HCT116 (cell line): Measurements from ENCODE around the gene TMEM174. TPM values are rescaled to one million over a fixed set of nuclear protein-coding genes. Genes with fewer than 3 reads are reported as not detected.

Source experiments
- ATAC-seq: fragments of 200-7000 bp; cut with Tn5 transposase; 2 replicates; pipeline ENCODE4 v1.9.1; 2020; ENCODE audit warnings: mild to moderate bottlenecking, moderate library complexity
- BruUV-seq: library from RNA; stranded (reverse); fragments of 400-500 nt; replicated peaks from 2 replicates; lab custom pipeline; 2021; lab: Mats Ljungman, UMichigan
- CTCF ChIA-PET: fragments of 300-600 bp; sonication (Branson Sonifier 250); formaldehyde crosslinking; loops from one replicate; lab custom pipeline; 2021; ENCODE audit warnings: antibody characterized with exemption; lab: Charles Lee
- POLR2A ChIA-PET: fragments of 300-600, 350-600 bp; sonication (Branson Sonifier 250); formaldehyde crosslinking; loops from one replicate; lab custom pipeline; 2021; ENCODE audit warnings: antibody characterized with exemption; lab: Charles Lee
- RAD21 ChIA-PET, 2 experiments: fragments of 300-600 bp; sonication (Branson Sonifier 250); formaldehyde crosslinking; loops; one replicate each; lab custom pipeline; 2023; ENCODE audit warnings: low total read pairs in 2 of 2; ENCODE audit not compliant: uncharacterized antibody in 2 of 2, unreplicated experiment in 2 of 2, low non-redundant PET in 1 of 2; lab: Charles Lee
- DNase-seq: peaks from one replicate; pipeline ENCODE4 v3.0.0-alpha.2; 2010; ENCODE audit warnings: low read depth, low spot score
- H2AFZ ChIP-seq: fragments of 200-600 bp; shearing (Covaris generic), sonication (generic); 2 replicates; pipeline ENCODE4 v1.6.1; 2017; ENCODE audit warnings: low read depth, mixed run types, mixed read lengths, antibody characterized with exemption, low read length; ENCODE audit not compliant: poor library complexity, severe bottlenecking
- H3K27ac ChIP-seq: 2 replicates; pipeline ENCODE4 v1.5.1; 2012; ENCODE audit warnings: low read depth, low read length
- H3K27me3 ChIP-seq: fragments of 200-600 bp; sonication (generic); 2 replicates; pipeline ENCODE4 v1.6.1; 2016; ENCODE audit warnings: mixed run types, low read length, mixed read lengths; ENCODE audit not compliant: insufficient read depth
- H3K36me3 ChIP-seq, 2 experiments: fragments of 200-500 bp in 1 of 2; fragments of 200-600 bp in 1 of 2; sonication (Bioruptor generic) in 1 of 2; sonication (generic) in 1 of 2; 2 replicates each; pipeline versions ENCODE4 v1.5.1 to v1.6.1; 2014 to 2016; ENCODE audit warnings: low read length in 2 of 2, inconsistent platforms in 1 of 2, mixed read lengths in 1 of 2, mixed run types in 1 of 2; ENCODE audit not compliant: insufficient read depth in 2 of 2, control insufficient read depth in 1 of 2
- H3K4me1 ChIP-seq, 2 experiments: fragments of 200-600 bp in 1 of 2; sonication (generic) in 1 of 2; 2 replicates each; pipeline versions ENCODE4 v1.5.1 to v1.6.1; 2012 to 2017; ENCODE audit warnings: low read length in 2 of 2, inconsistent platforms in 1 of 2, mild to moderate bottlenecking in 1 of 2, mixed read lengths in 1 of 2, mixed run types in 1 of 2, moderate library complexity in 1 of 2; ENCODE audit not compliant: insufficient read depth in 2 of 2, control insufficient read depth in 1 of 2
- H3K4me2 ChIP-seq: fragments of 200-600 bp; sonication (generic); 2 replicates; pipeline ENCODE4 v1.6.1; 2017; ENCODE audit warnings: mixed run types, low read length, mixed read lengths
- H3K4me3 ChIP-seq, 2 experiments: fragments of 200-600 bp in 1 of 2; sonication (generic) in 1 of 2; replicated peaks in 1 of 2; 2 replicates each; pipeline ENCODE4 v1.5.1; 2011 to 2016; ENCODE audit warnings: low read length in 2 of 2, control low read depth in 1 of 2, low read depth in 1 of 2, mild to moderate bottlenecking in 1 of 2, mixed read lengths in 1 of 2, mixed run types in 1 of 2
- H3K79me2 ChIP-seq: fragments of 200-600 bp; sonication (generic); 2 replicates; pipeline ENCODE4 v1.6.1; 2017; ENCODE audit warnings: mild to moderate bottlenecking, mixed run types, low read length, moderate library complexity, mixed read lengths; ENCODE audit not compliant: insufficient read depth
- H3K9ac ChIP-seq: fragments of 200-600 bp; sonication (generic); 2 replicates; pipeline ENCODE4 v1.6.1; 2016; ENCODE audit warnings: low read length, mixed read lengths
- H3K9me2 ChIP-seq: fragments of 200-600 bp; sonication (generic), shearing (Covaris generic); 2 replicates; pipeline ENCODE4 v1.6.1; 2017; ENCODE audit warnings: mixed run types, mild to moderate bottlenecking, moderate library complexity; ENCODE audit not compliant: insufficient read depth
- H3K9me3 ChIP-seq, 2 experiments: fragments of 200-500 bp in 1 of 2; fragments of 200-600 bp in 1 of 2; sonication (Bioruptor generic) in 1 of 2; sonication (generic) in 1 of 2; 2 replicates each; pipeline ENCODE4 v1.6.1; 2014 to 2017; ENCODE audit warnings: low read length in 2 of 2, mixed read lengths in 2 of 2, inconsistent platforms in 1 of 2, low read depth in 1 of 2, mild to moderate bottlenecking in 1 of 2, mixed run types in 1 of 2, moderate library complexity in 1 of 2; ENCODE audit not compliant: control insufficient read depth in 1 of 2, insufficient read depth in 1 of 2
- H4K20me1 ChIP-seq: fragments of 200-600 bp; sonication (generic), shearing (Covaris generic); 2 replicates; pipeline ENCODE4 v1.6.1; 2017; ENCODE audit warnings: mixed run types, mild to moderate bottlenecking, moderate library complexity; ENCODE audit not compliant: insufficient read depth
- CEBPB ChIP-seq: IDR thresholded peaks from 2 replicates; pipeline ENCODE4 v1.6.1; 2012; ENCODE audit warnings: low read depth
- CTCF ChIP-seq, 3 experiments: fragments of 200-600 bp in 1 of 3; sonication (generic) in 1 of 3; IDR thresholded peaks in 2 of 3; conservative IDR thresholded peaks in 1 of 3; 2 replicates each; pipeline ENCODE4 v1.5.1; 2012 to 2017; ENCODE audit warnings: low read depth in 2 of 3, low read length in 2 of 3, antibody characterized with exemption in 1 of 3, borderline replicate concordance in 1 of 3, control low read depth in 1 of 3, mild to moderate bottlenecking in 1 of 3, mixed read lengths in 1 of 3, mixed run types in 1 of 3, moderate library complexity in 1 of 3; ENCODE audit not compliant: insufficient read depth in 1 of 3
- EGR1 ChIP-seq: IDR thresholded peaks from 2 replicates; pipeline ENCODE4 v1.6.1; 2012; ENCODE audit warnings: low read depth
- ELF1 ChIP-seq: IDR thresholded peaks from 2 replicates; pipeline ENCODE4 v1.6.1; 2012; ENCODE audit warnings: low read depth, borderline replicate concordance
- EZH2 ChIP-seq: fragments of 200-600 bp; sonication (generic); IDR thresholded peaks from 2 replicates; pipeline ENCODE4 v1.6.1; 2017; ENCODE audit warnings: antibody characterized with exemption, mixed run types
- EZH2phosphoT487 ChIP-seq: fragments of 200-600 bp; IDR thresholded peaks from 2 replicates; pipeline ENCODE4 v1.6.1; 2018; ENCODE audit warnings: antibody characterized with exemption, borderline replicate concordance
- JUND ChIP-seq: IDR thresholded peaks from 2 replicates; pipeline ENCODE4 v1.6.1; 2012
- POLR2A ChIP-seq: IDR thresholded peaks from 2 replicates; pipeline ENCODE4 v1.7.0; 2011; ENCODE audit warnings: borderline replicate concordance; ENCODE audit not compliant: insufficient read depth, insufficient read length; ENCODE audit errors: extremely low read depth
- POLR2AphosphoS5 ChIP-seq: IDR thresholded peaks from 2 replicates; pipeline ENCODE4 v1.6.1; 2011; ENCODE audit warnings: mild to moderate bottlenecking, low read depth, low read length, moderate library complexity
- RAD21 ChIP-seq: IDR thresholded peaks from 2 replicates; pipeline ENCODE4 v1.6.1; 2012; ENCODE audit warnings: low read depth, mild to moderate bottlenecking
- SIN3A ChIP-seq: IDR thresholded peaks from 2 replicates; pipeline ENCODE4 v1.6.1; 2012; ENCODE audit warnings: low read depth
- SRF ChIP-seq: IDR thresholded peaks from 2 replicates; pipeline ENCODE4 v1.6.1; 2012; ENCODE audit warnings: low read depth
- TCF7L2 ChIP-seq: IDR thresholded peaks from 2 replicates; pipeline ENCODE4 v1.7.0; 2011; ENCODE audit warnings: borderline replicate concordance, inconsistent platforms; ENCODE audit not compliant: insufficient read depth, insufficient read length; ENCODE audit errors: extremely low read depth
- YY1 ChIP-seq: IDR thresholded peaks from 2 replicates; pipeline ENCODE4 v1.6.1; 2011; ENCODE audit warnings: low read length, low read depth, moderate library complexity, mild to moderate bottlenecking; ENCODE audit not compliant: insufficient replicate concordance; ENCODE audit errors: extremely low read depth
- ZBTB33 ChIP-seq: IDR thresholded peaks from 2 replicates; pipeline ENCODE4 v1.6.1; 2011; ENCODE audit warnings: mild to moderate bottlenecking, low read length, moderate library complexity; ENCODE audit not compliant: insufficient replicate concordance; ENCODE audit errors: extremely low read depth
- ZFX ChIP-seq: fragments of 450-650 bp; IDR thresholded peaks from 2 replicates; pipeline ENCODE4 v1.6.1; 2017
- ZNF274 ChIP-seq: fragments of 200-500 bp; sonication (Bioruptor generic); IDR thresholded peaks from 2 replicates; pipeline ENCODE4 v1.6.1; 2014; ENCODE audit warnings: mild to moderate bottlenecking, low read depth, low read length, inconsistent platforms
- intact Hi-C: fragments of 100-400 bp; cut with micrococcal nuclease; formaldehyde crosslinking; loops from 2 replicates; pipeline ENCODE4 v1.10.0; 2022
- total RNA-seq: library from RNA; stranded (reverse); gene quantifications from one replicate; pipeline ENCODE4 v1.2.1, GENCODE V29; 2021; ENCODE audit not compliant: unreplicated experiment
- TF ChIP-seq, protein P1 (sequence below): IDR thresholded peaks from 2 replicates; pipeline ENCODE4 v1.6.1; 2012; ENCODE audit warnings: low read depth
- TF ChIP-seq, protein P2 (sequence below): IDR thresholded peaks from 2 replicates; pipeline ENCODE4 v1.6.1; 2012

The TMEM174 gene
- total RNA-seq, 1 experiment from 2014 or later, result not detected

DNA sequence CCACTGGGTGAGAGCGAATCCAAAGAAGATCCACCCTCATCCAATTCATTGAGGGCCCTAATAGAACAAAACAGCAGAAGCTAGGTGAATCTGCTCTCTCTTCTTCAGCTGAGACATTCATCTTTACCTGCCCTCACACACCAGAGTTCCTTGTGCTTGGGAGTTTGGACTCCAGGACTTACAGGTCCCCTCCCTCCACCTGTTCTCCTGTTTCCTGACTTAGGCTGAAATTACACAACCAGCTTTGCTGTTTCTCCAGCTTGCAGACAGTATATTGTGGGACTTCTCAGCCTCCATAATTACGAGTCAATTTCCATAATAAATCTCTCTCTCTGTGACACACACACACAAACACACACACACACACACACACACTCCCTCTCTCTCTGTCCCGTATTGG lies 33.5 kb upstream of the TMEM174 start:
- no peak overlapping the region for H3K4me3 ChIP-seq
- H3K4me2 ChIP-seq, result no peak overlapping the region
- RAD21 ChIA-PET, result no interaction called here
- no peak overlapping the region for H3K9ac ChIP-seq
- intact Hi-C loops, result loop anchor here (5.0 kb wide), 1 partner anchor 313 kb away; no protein-coding TSS in a partner anchor
- no peak for TF ChIP-seq ZBTB33
- no peak for TF ChIP-seq RAD21
- no peak for TF ChIP-seq POLR2A
- no peak for TF ChIP-seq TCF7L2
- TF ChIP-seq, protein P1, sequence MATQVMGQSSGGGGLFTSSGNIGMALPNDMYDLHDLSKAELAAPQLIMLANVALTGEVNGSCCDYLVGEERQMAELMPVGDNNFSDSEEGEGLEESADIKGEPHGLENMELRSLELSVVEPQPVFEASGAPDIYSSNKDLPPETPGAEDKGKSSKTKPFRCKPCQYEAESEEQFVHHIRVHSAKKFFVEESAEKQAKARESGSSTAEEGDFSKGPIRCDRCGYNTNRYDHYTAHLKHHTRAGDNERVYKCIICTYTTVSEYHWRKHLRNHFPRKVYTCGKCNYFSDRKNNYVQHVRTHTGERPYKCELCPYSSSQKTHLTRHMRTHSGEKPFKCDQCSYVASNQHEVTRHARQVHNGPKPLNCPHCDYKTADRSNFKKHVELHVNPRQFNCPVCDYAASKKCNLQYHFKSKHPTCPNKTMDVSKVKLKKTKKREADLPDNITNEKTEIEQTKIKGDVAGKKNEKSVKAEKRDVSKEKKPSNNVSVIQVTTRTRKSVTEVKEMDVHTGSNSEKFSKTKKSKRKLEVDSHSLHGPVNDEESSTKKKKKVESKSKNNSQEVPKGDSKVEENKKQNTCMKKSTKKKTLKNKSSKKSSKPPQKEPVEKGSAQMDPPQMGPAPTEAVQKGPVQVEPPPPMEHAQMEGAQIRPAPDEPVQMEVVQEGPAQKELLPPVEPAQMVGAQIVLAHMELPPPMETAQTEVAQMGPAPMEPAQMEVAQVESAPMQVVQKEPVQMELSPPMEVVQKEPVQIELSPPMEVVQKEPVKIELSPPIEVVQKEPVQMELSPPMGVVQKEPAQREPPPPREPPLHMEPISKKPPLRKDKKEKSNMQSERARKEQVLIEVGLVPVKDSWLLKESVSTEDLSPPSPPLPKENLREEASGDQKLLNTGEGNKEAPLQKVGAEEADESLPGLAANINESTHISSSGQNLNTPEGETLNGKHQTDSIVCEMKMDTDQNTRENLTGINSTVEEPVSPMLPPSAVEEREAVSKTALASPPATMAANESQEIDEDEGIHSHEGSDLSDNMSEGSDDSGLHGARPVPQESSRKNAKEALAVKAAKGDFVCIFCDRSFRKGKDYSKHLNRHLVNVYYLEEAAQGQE, result no peak
- TF ChIP-seq POLR2AphosphoS5, result no peak
- TF ChIP-seq, protein P2, sequence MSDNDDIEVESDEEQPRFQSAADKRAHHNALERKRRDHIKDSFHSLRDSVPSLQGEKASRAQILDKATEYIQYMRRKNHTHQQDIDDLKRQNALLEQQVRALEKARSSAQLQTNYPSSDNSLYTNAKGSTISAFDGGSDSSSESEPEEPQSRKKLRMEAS, result no peak
- TF ChIP-seq SIN3A, result no peak
- no peak for TF ChIP-seq EZH2phosphoT487
- TF ChIP-seq CEBPB, result no peak
- no peak for TF ChIP-seq YY1
- no peak for TF ChIP-seq CTCF (IDR thresholded peaks at IDR 0.05 in 2 of 3, conservative IDR thresholded peaks at IDR 0.05 in 1 of 3; ENCODE audit: borderline replicate concordance in 1 of 3, insufficient read depth in 1 of 3, low read depth in 2 of 3, low read length in 2 of 3)
- TF ChIP-seq ZFX, result no peak
- TF ChIP-seq EGR1, result no peak
- TF ChIP-seq SRF, result no peak
- TF ChIP-seq JUND, result no peak
- TF ChIP-seq ELF1, result no peak
- TF ChIP-seq ZNF274, result no peak
- TF ChIP-seq EZH2, result no peak
- TF ChIP-seq, all 23 proteins: peak for 0
- H4K20me1 ChIP-seq, result no peaks in the 10 kb centered on the region
- H3K27ac ChIP-seq, result no peak overlapping the region
- POLR2A ChIA-PET, result no interaction called here
- ATAC-seq (no peak), DNase-seq (no peak)
- H3K9me3 ChIP-seq, result no peaks in the 10 kb centered on the region
- H3K36me3 ChIP-seq, result no peaks in the 10 kb centered on the region
- CTCF ChIA-PET, result no interaction called here
- H3K4me1 ChIP-seq, result no peaks in the 10 kb centered on the region
- H3K9me2 ChIP-seq, result no peaks in the 10 kb centered on the region
- no TSS peak for BruUV-seq
- no peaks in the 10 kb centered on the region for H3K27me3 ChIP-seq
- H3K79me2 ChIP-seq, result no peaks in the 10 kb centered on the region
- no peak overlapping the region for H2AFZ ChIP-seq
